Panc1 (cell line): Measurements from ENCODE around the gene MTMR11. TPM values are rescaled to one million over a fixed set of nuclear protein-coding genes. Genes with fewer than 3 reads are reported as not detected.

Experiments
- ATAC-seq: fragments of 200-7000 bp; cut with Tn5 transposase; 2 replicates; pipeline ENCODE4 v1.9.1; 2020; ENCODE audit warnings: mild to moderate bottlenecking, moderate library complexity
- BruUV-seq: library from RNA; stranded (reverse); fragments of 400-500 nt; replicated peaks from 2 replicates; lab custom pipeline; 2021; lab: Mats Ljungman, UMichigan
- CTCF ChIA-PET: fragments of 300-600 bp; sonication (Branson Sonifier 250); formaldehyde crosslinking; loops from one replicate; lab custom pipeline; 2022; ENCODE audit warnings: antibody characterized with exemption; lab: Charles Lee
- POLR2A ChIA-PET: fragments of 300-600 bp; sonication (Branson Sonifier 250); formaldehyde crosslinking; loops from one replicate; lab custom pipeline; 2022; ENCODE audit warnings: antibody characterized with exemption; lab: Charles Lee
- DNase-seq: peaks from one replicate; pipeline ENCODE4 v3.0.0-alpha.2; 2010; ENCODE audit warnings: low read depth, low spot score
- H3K27ac ChIP-seq: 2 replicates; pipeline ENCODE4 v1.5.1; 2011; ENCODE audit warnings: mild to moderate bottlenecking, low read length, inconsistent platforms
- H3K27me3 ChIP-seq: fragments of 200-500 bp; sonication (Bioruptor generic); 2 replicates; pipeline ENCODE4 v1.6.0; 2014; ENCODE audit warnings: low read length, inconsistent platforms; ENCODE audit not compliant: control insufficient read depth, insufficient read depth
- H3K36me3 ChIP-seq: fragments of 200-500 bp; sonication (Bioruptor generic); 2 replicates; pipeline ENCODE4 v1.5.1; 2014; ENCODE audit warnings: inconsistent platforms, mild to moderate bottlenecking, low read length, moderate library complexity; ENCODE audit not compliant: control insufficient read depth, insufficient read depth
- H3K4me1 ChIP-seq: 2 replicates; pipeline ENCODE4 v1.5.1; 2011; ENCODE audit warnings: inconsistent platforms, mild to moderate bottlenecking, low read length, moderate library complexity; ENCODE audit not compliant: control insufficient read depth, insufficient read depth
- H3K4me3 ChIP-seq, 2 experiments: 2 replicates each; pipeline ENCODE4 v1.5.1; 2011 to 2012; ENCODE audit warnings: low read depth in 2 of 2, low read length in 2 of 2, mild to moderate bottlenecking in 2 of 2, inconsistent platforms in 1 of 2, moderate library complexity in 1 of 2
- H3K9me3 ChIP-seq: fragments of 200-500 bp; sonication (Bioruptor generic); 2 replicates; pipeline ENCODE4 v1.5.1; 2014; ENCODE audit warnings: low read depth, mild to moderate bottlenecking, inconsistent platforms, low read length, moderate library complexity; ENCODE audit not compliant: control insufficient read depth, insufficient read depth
- CTCF ChIP-seq: fragments of 450-650 bp; IDR thresholded peaks from 2 replicates; pipeline ENCODE4 v1.5.1; 2017; ENCODE audit warnings: mild to moderate bottlenecking
- POLR2AphosphoS5 ChIP-seq: IDR thresholded peaks from 2 replicates; pipeline ENCODE4 v1.6.1; 2012; ENCODE audit warnings: mild to moderate bottlenecking, low read depth, low read length, moderate library complexity
- REST ChIP-seq, 2 experiments: IDR thresholded peaks; 2 replicates each; pipeline ENCODE4 v1.6.1; 2011 to 2012; ENCODE audit warnings: low read depth in 2 of 2, control low read depth in 1 of 2, low read length in 1 of 2, mild to moderate bottlenecking in 1 of 2, moderate library complexity in 1 of 2; ENCODE audit not compliant: insufficient read depth in 1 of 2
- SIN3A ChIP-seq: IDR thresholded peaks from 2 replicates; pipeline ENCODE4 v1.6.1; 2012; ENCODE audit warnings: low read depth, mild to moderate bottlenecking, low read length, moderate library complexity, borderline replicate concordance; ENCODE audit not compliant: insufficient read depth
- TCF7L2 ChIP-seq: IDR thresholded peaks from 2 replicates; pipeline ENCODE4 v1.6.1; 2011; ENCODE audit warnings: mild to moderate bottlenecking, low read depth, low read length, inconsistent platforms
- in situ Hi-C: cut with HindIII; loops from 2 replicates; pipeline ENCODE4 v1.10.0; 2016; ENCODE audit warnings: low sequenced_read_pairs, low pct_unique_long_range_greater_than_20kb
- intact Hi-C: fragments of 100-400 bp; cut with micrococcal nuclease; formaldehyde crosslinking; loops from one replicate; pipeline ENCODE4 v1.10.0; 2022; ENCODE audit not compliant: unreplicated experiment
- total RNA-seq: library from RNA; stranded (reverse); gene quantifications from one replicate; pipeline ENCODE4 v1.2.1, GENCODE V29; 2021; ENCODE audit not compliant: unreplicated experiment

MTMR11 gene
- total RNA-seq, 1 experiment from 2014 or later: 12.0 TPM

GRCh38 chr1:149942885-149943284 lies 6.2 kb upstream of the MTMR11 start:
- Histone ChIP-seq H3K9me3 (no peaks in the 10 kb centered on the region), H3K4me3 (no peak overlapping the region), H3K27me3 (no peaks in the 10 kb centered on the region), H3K4me1 (peaks cover 44% of the 10 kb centered on the region), H3K27ac (no peak overlapping the region; the same call in 1 of the 2 replicates), H3K36me3 (no peaks in the 10 kb centered on the region; the same call in 1 of the 2 replicates)
- ATAC-seq: no peak
- ChIA-PET POLR2A (no interaction called here), CTCF (interaction anchor here (0.8 to 1.1 kb wide), 3 partner anchors 15 to 244 kb away, joined by 3 to 5 read pairs (median 3); no protein-coding TSS in a partner anchor)
- intact Hi-C loops (loop anchor here (5.0 kb wide), 1 partner anchor 51 kb away; no protein-coding TSS in a partner anchor), in situ Hi-C loops (no loop called here)
- TF ChIP-seq REST (IDR thresholded peaks at IDR 0.05; ENCODE audit: insufficient read depth in 1 of 2, low read depth in 2 of 2, low read length in 1 of 2) (no peak), TCF7L2 (no peak), POLR2AphosphoS5 (no peak), SIN3A (no peak), CTCF (no peak)
- BruUV-seq: no TSS peak
- no peak for DNase-seq

- POLR2A ChIA-PET: no interaction called here
- H3K4me1 ChIP-seq: peaks cover 51% of the 10 kb centered on the region
- H3K27me3 ChIP-seq: no peaks in the 10 kb centered on the region
- no peaks in the 10 kb centered on the region; the same call in 1 of the 2 replicates for H3K36me3 ChIP-seq
- H3K4me3 ChIP-seq: no peak overlapping the region
- no peaks in the 10 kb centered on the region for H3K9me3 ChIP-seq
- intact Hi-C loops (loop anchor here (5.0 kb wide), 1 partner anchor 50 kb away; no protein-coding TSS in a partner anchor), in situ Hi-C loops (no loop called here)
- ATAC-seq (peak; percentile 57; the same call in 1 of the 2 replicates), DNase-seq (no peak)
- peak; percentile 74 for TF ChIP-seq CTCF
- TF ChIP-seq REST (IDR thresholded peaks at IDR 0.05; ENCODE audit: insufficient read depth in 1 of 2, low read depth in 2 of 2, low read length in 1 of 2): no peak
- BruUV-seq: no TSS peak
- H3K27ac ChIP-seq: peak overlapping the region; percentile 59; the same call in 1 of the 2 replicates
- CTCF ChIA-PET: interaction anchor here (1.1 kb wide), 1 partner anchor 226 kb away, joined by 3 read pairs; no protein-coding TSS in a partner anchor
These were observed 5.5 kb upstream of the MTMR11 start for GRCh38 chr1:149942207-149942606.
